ENCODE measurements around the gene PBRM1. TPM values are rescaled to one million over a fixed set of nuclear protein-coding genes. Genes with fewer than 3 reads are reported as not detected.

PBRM1 gene
- total and polyA plus RNA-seq, 2 experiments from 2014 or later = 57.5 to 72.5 TPM

- Histone ChIP-seq H3K4me1 (ENCODE audit: insufficient read depth) (no peaks in the 10 kb centered on the region), H3K36me3 (ENCODE audit: insufficient read depth) (peaks cover 5% of the 10 kb centered on the region; the same call in 1 of the 2 replicates), H4K20me1 (replicated peaks; ENCODE audit: insufficient read depth) (peaks cover 6% of the 10 kb centered on the region; the same call in 1 of the 2 replicates), H3K9me2 (ENCODE audit: insufficient read depth) (no peaks in the 10 kb centered on the region), H3K4me2 (no peak overlapping the region), H3F3A (replicated peaks; ENCODE audit: low read depth) (no peaks in the 10 kb centered on the region), H2AFZ (no peak overlapping the region), H3K27ac (ENCODE audit: low read depth) (no peak overlapping the region), H3K27me3 (ENCODE audit: insufficient read depth) (no peaks in the 10 kb centered on the region), H3K4me3 (no peak overlapping the region), H3K79me2 (replicated peaks; ENCODE audit: insufficient read depth) (no peaks in the 10 kb centered on the region)
- no peak overlapping the region for H3K4me3 Mint-ChIP-seq
- no peaks in the 10 kb centered on the region; the same call in 2 of the 3 replicates for H3K9me3 Mint-ChIP-seq
- DNase-seq (ENCODE audit: low spot score) (no peak), ATAC-seq (no peak)
- peaks cover 6% of the 10 kb centered on the region; the same call in 1 of the 3 replicates for H3K36me3 Mint-ChIP-seq (ENCODE audit: low read depth)
- peaks cover 6% of the 10 kb centered on the region for H3K27me3 Mint-ChIP-seq (ENCODE audit: insufficient read depth, low read depth, poor library complexity)
- no peak for TF ChIP-seq CREB1 (CRISPR knock-in tag; IDR thresholded peaks at IDR 0.05; ENCODE audit: low read depth)
- no peak for TF ChIP-seq REST (IDR thresholded peaks at IDR 0.05; ENCODE audit: unreplicated experiment)
- no peak for TF ChIP-seq NANOG (IDR thresholded peaks at IDR 0.05; ENCODE audit: borderline replicate concordance)
- TF ChIP-seq ETS1 (IDR thresholded peaks at IDR 0.05) = no peak
- TF ChIP-seq ZNF462 (CRISPR knock-in tag; IDR thresholded peaks at IDR 0.05) = no peak
- no peak for TF ChIP-seq ZNF114 (CRISPR knock-in tag; IDR thresholded peaks at IDR 0.05)
- TF ChIP-seq CTCF (conservative IDR thresholded peaks at IDR 0.05; ENCODE audit: low read depth in 2 of 2) = no peak
- TF ChIP-seq STAT1 (IDR thresholded peaks at IDR 0.05; ENCODE audit: unreplicated experiment) = no peak
- no peak for TF ChIP-seq EZH2phosphoT487 (IDR thresholded peaks at IDR 0.05; ENCODE audit: unreplicated experiment)
- TF ChIP-seq ZNF331 (CRISPR knock-in tag; IDR thresholded peaks at IDR 0.05; ENCODE audit: low read depth) = no peak
- TF ChIP-seq EZH2 (IDR thresholded peaks at IDR 0.05; ENCODE audit: low read depth, unreplicated experiment) = no peak
- no peak for TF ChIP-seq POLR2AphosphoS5 (IDR thresholded peaks at IDR 0.05; ENCODE audit: low read depth)
- TF ChIP-seq JUNB (IDR thresholded peaks at IDR 0.05; ENCODE audit: unreplicated experiment) = no peak
- H3K27ac Mint-ChIP-seq = no peak overlapping the region
- no peaks in the 10 kb centered on the region for H3K4me1 Mint-ChIP-seq
Observed at GRCh38 chr3:52572221-52572620, 113.5 kb downstream of the PBRM1 start.

Measured in GM23338 (cell line).